T-helper 2 cell treated with Interferon-gamma antibody and Interleukin-4, amounts not matched to agents 5 μg/mL and 100 μg/mL, for 36 hours (primary cell): Measurements from ENCODE around the gene ADARB2.

ENCODE experiments used
- DNase-seq: peaks from one replicate; pipeline ENCODE4 v3.0.0; 2021; ENCODE audit warnings: low spot score
- H3K27ac Mint-ChIP-seq: one replicate; pipeline ENCODE4 v1.8.0; 2021; ENCODE audit warnings: mild to moderate bottlenecking, mixed read lengths
- H3K27me3 Mint-ChIP-seq: one replicate; pipeline ENCODE4 v1.8.0; 2021; ENCODE audit warnings: low read depth, mixed read lengths
- H3K36me3 Mint-ChIP-seq: one replicate; pipeline ENCODE4 v1.8.0; 2021; ENCODE audit warnings: low read depth, mixed read lengths
- H3K4me1 Mint-ChIP-seq: one replicate; pipeline ENCODE4 v1.8.0; 2021; ENCODE audit warnings: low read depth, mixed read lengths
- H3K4me3 Mint-ChIP-seq: one replicate; pipeline ENCODE4 v1.8.0; 2022; ENCODE audit warnings: mild to moderate bottlenecking, moderate library complexity, mixed read lengths
- H3K9me3 Mint-ChIP-seq: one replicate; pipeline ENCODE4 v1.8.0; 2021; ENCODE audit warnings: mixed read lengths

Gene ADARB2

DNA sequence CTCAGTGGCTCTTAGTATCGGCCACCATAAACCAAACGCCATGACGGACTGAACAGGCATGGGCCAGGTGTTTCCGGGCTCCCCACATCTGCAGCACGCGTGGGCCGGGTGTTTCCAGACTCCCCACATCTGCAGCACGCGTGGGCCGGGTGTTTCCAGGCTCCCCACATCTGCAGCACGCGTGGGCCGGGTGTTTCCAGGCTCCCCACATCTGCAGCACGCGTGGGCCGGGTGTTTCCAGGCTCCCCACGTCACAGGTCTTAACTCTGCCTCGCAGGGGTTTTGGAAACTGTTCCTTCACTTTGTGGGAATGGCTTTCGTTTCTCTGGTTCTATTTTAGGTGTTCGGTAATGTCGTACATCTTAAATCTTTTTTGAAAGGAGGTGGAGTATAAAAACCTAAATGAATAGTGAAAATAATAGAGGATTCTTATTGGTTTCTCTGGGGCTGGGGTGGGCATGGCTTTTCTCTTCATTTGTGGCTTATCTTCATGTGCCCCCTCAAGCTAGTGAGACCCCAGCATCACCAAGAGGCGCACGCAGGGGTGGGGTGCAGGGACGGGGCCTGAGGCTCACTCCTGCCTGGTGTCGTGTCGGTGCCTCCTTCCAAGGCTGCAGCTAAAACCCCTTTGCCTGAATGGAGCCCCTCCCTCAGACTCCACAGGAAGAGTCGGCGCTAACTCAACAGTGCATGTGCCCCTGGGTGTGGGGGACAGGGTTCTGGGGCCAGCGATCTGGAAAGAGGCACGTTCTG is 554.9 kb downstream of the ADARB2 start:
- H3K4me3 Mint-ChIP-seq = no peak overlapping the region
- no peak for DNase-seq
- no peaks in the 10 kb centered on the region for H3K9me3 Mint-ChIP-seq

DNA sequence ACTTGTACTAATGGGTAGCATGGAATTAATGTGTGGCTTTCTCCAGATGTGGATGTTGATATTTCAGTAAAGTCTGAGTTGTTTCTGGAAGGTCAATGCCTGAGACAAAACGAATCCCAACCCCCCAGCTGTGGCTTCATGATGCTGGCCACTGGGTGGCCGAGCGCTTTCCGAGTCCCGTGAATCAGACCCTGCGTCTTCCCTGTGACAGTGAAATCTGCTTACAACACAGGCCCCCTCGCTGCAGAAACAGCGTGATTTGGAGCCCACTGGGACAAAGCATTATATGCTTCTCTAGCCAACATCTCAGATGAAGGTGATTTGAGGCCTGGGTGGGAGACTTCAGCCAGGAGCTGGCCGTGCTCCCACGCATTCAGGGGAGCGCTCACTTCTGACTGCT is 556.5 kb downstream of the ADARB2 start:
- Mint-ChIP-seq H3K4me1 (no peaks in the 10 kb centered on the region), H3K9me3 (no peaks in the 10 kb centered on the region), H3K27me3 (no peaks in the 10 kb centered on the region), H3K27ac (no peak overlapping the region), H3K4me3 (no peak overlapping the region), H3K36me3 (no peaks in the 10 kb centered on the region)
- DNase-seq = no peak

More for the DNA sequence above, 554.9 kb downstream of the ADARB2 start:
- H3K27ac Mint-ChIP-seq = no peak overlapping the region
- H3K36me3 Mint-ChIP-seq = no peaks in the 10 kb centered on the region
- no peaks in the 10 kb centered on the region for H3K27me3 Mint-ChIP-seq
- no peaks in the 10 kb centered on the region for H3K4me1 Mint-ChIP-seq

DNA sequence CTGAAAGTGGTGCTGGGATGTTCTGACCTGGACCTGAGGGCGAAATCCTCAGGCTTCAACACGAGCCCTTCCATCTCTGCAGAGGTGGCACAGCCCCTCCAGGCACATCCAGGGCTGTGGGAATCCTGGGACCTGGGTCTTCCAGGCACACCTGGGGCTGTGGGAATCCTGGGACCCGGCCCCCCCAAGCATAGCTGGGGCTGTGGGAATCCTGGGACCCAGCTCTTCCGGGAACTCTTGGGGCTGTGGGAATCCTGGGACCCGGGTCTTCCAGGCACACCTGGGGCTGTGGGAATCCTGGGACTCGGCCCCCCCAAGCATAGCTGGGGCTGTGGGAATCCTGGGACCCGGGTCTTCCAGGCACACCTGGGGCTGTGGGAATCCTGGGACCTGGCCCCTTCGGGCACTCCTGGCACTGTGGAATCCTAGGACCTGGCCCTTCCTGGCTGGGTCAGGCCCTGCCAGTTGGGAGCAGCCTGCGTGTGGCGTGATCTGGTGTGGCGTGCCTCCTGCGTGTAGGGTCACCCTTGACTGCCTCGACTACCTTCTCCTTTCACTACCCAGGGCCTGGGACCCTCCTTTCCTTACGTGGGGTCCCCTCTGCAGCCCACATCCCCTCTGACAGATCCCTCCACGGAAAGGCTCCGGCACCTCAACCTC is 557.1 kb downstream of the ADARB2 start:
- H3K4me1 Mint-ChIP-seq = no peaks in the 10 kb centered on the region
- H3K9me3 Mint-ChIP-seq = no peaks in the 10 kb centered on the region
- no peak overlapping the region for H3K4me3 Mint-ChIP-seq
- H3K36me3 Mint-ChIP-seq = no peaks in the 10 kb centered on the region
- no peak for DNase-seq
- H3K27me3 Mint-ChIP-seq = no peaks in the 10 kb centered on the region
- no peak overlapping the region for H3K27ac Mint-ChIP-seq

DNA sequence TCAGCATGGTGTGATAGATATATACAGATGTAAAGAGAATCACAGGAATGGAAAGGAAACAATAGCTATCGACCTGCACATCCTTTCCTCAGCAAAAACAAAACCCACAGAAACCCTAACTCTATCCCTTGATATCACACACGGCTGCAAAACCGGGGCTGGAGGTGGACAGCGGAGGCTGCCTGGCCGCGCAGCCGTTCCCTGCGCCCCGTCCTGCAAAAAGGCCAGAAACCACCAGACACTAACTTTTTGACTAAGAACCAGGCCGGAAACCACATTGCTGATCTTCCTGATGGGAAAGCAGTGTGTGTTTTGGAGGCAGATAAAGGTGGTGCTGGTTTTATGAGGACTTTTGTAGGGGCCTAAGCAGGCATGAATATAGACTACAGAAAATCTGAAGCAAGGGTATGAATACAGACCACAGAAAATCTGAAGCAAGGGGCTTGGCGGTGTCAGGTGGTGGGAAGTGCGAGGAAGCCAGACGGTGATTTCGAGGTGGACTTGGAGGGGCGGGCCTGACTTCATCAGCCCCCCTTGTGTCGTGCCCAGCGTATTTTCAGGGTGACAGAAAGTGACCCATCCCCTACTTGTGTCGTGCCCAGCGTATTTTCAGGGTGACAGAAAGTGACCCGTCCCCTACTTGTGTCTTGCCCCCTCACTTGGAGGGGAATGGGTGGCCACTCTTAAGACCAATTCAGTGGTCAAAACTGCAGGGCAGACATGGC is 557.8 kb downstream of the ADARB2 start:
- no peaks in the 10 kb centered on the region for H3K9me3 Mint-ChIP-seq
- H3K27ac Mint-ChIP-seq = no peak overlapping the region
- H3K4me3 Mint-ChIP-seq = no peak overlapping the region
- no peaks in the 10 kb centered on the region for H3K36me3 Mint-ChIP-seq
- H3K4me1 Mint-ChIP-seq = no peaks in the 10 kb centered on the region
- H3K27me3 Mint-ChIP-seq = no peaks in the 10 kb centered on the region
- no peak for DNase-seq

DNA sequence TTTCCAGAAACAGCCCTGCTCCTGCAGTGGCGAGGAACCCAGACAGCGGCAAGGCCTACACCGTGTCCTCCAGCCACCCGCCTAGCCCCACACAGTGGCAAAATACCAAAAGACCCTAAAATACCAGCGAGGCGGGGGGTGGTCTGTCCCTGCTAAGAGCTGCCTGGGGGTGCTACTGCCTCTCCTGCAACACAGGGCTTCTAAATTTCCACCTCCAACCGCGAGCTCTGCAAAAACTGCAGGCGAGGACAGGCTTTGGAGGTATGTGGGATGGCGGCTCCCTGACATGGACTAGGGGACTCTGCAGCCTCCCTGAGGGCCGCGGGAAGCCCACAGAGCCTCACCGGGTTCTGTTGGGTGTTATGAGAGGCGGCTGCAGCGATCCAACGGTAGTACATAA is 558.8 kb downstream of the ADARB2 start:
- Mint-ChIP-seq H3K4me3 (no peak overlapping the region), H3K36me3 (no peaks in the 10 kb centered on the region), H3K9me3 (no peaks in the 10 kb centered on the region), H3K27me3 (no peaks in the 10 kb centered on the region), H3K27ac (no peak overlapping the region), H3K4me1 (no peaks in the 10 kb centered on the region)
- DNase-seq = no peak

DNA sequence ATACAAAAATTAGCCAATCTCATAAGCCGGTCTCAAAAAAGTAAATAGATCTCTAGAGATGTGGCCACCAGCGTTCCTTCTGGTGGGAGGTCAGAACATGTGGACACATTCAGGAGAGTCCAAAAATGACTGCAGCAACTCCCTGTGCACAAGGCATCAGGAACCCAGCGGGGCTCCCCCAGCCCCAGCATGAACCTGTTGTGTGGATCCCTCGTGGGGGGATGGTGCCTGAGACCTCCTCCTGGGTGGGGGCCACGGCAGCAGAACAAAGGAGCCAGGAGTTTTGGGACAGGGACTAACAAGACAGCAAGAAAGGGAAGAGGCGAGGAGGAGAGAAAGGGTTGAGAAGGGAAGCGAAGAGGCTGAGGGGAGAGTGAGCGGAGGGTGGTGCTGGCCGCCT is 559.4 kb downstream of the ADARB2 start:
- no peak for DNase-seq
- no peaks in the 10 kb centered on the region for H3K27me3 Mint-ChIP-seq
- no peaks in the 10 kb centered on the region for H3K36me3 Mint-ChIP-seq
- no peaks in the 10 kb centered on the region for H3K4me1 Mint-ChIP-seq
- H3K4me3 Mint-ChIP-seq = no peak overlapping the region
- H3K9me3 Mint-ChIP-seq = no peaks in the 10 kb centered on the region
- H3K27ac Mint-ChIP-seq = no peak overlapping the region

DNA sequence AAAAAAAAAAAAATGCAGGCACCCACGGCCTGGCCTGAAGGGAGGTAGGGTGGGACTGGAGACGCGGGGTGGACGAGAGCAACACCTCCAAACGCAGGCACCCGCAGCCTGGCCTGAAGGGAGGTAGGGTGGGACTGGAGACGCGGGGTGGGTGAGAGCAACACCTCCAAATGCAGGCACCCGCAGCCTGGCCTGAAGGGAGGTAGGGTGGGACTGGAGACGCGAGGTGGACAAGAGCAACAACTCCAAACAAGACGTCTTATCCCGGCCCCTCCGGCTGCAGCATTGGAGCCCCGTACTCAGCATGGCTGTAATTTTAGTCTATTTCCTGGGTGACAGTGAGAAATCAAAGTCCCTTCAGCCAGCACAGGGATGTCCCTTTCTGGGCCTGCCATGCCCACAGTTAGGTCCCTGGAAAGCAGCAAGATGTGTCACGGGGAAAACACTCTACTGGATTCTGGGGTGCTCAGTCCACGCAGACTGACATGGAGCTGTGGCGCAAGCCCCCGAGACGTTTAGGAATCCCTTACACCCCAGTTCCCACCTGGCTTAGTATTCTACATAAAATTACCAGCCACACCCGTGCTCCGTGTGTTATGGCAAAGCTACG is 561.3 kb downstream of the ADARB2 start:
- DNase-seq = no peak
- no peaks in the 10 kb centered on the region for H3K27me3 Mint-ChIP-seq
- no peaks in the 10 kb centered on the region for H3K4me1 Mint-ChIP-seq
- no peaks in the 10 kb centered on the region for H3K9me3 Mint-ChIP-seq
- no peak overlapping the region for H3K4me3 Mint-ChIP-seq
- no peak overlapping the region for H3K27ac Mint-ChIP-seq
- no peaks in the 10 kb centered on the region for H3K36me3 Mint-ChIP-seq

DNA sequence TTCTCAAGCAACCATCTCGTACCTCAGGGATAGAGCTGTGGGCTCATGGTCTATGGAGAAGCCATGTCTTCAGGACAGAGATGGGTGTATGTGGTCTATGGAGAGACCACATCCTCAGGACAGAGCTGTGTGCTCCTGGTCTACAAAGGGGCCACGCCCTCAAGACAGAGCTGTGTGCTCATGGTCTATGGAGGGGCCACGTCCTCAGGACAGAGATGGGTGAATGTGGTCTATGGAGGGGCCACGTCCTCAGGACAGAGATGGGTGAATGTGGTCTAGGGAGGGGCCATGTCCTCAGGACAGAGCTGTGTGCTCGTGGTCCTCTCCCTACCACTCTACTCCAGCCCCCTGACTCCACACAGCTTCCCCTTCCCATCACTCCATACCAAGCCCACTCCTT is 563.3 kb downstream of the ADARB2 start:
- Mint-ChIP-seq H3K27me3 (no peaks in the 10 kb centered on the region), H3K9me3 (no peaks in the 10 kb centered on the region), H3K4me1 (no peaks in the 10 kb centered on the region), H3K4me3 (no peak overlapping the region), H3K27ac (no peak overlapping the region), H3K36me3 (no peaks in the 10 kb centered on the region)
- DNase-seq = no peak

DNA sequence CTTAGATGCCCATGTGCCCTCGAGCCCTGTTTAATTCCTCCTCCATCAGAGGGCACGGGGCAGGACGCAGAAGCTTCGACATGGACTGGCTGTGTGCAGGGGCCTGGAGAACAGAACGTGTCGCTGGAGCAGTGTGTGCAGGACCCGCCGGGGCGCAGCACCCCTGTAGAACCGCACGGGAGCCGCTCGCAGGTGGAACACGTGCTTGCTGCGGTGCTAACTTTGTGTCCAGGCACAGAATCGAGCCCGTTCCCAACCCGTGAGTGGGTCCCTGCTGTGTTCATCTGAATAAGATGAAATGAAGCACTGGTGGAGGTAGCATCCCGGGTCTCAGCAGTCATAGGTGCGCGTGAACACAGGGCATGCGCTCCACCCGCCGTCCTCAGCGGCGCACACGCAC is 564.2 kb downstream of the ADARB2 start:
- H3K27ac Mint-ChIP-seq = no peak overlapping the region
- H3K27me3 Mint-ChIP-seq = no peaks in the 10 kb centered on the region
- H3K9me3 Mint-ChIP-seq = no peaks in the 10 kb centered on the region
- no peaks in the 10 kb centered on the region for H3K36me3 Mint-ChIP-seq
- no peak overlapping the region for H3K4me3 Mint-ChIP-seq
- DNase-seq = no peak
- no peaks in the 10 kb centered on the region for H3K4me1 Mint-ChIP-seq

DNA sequence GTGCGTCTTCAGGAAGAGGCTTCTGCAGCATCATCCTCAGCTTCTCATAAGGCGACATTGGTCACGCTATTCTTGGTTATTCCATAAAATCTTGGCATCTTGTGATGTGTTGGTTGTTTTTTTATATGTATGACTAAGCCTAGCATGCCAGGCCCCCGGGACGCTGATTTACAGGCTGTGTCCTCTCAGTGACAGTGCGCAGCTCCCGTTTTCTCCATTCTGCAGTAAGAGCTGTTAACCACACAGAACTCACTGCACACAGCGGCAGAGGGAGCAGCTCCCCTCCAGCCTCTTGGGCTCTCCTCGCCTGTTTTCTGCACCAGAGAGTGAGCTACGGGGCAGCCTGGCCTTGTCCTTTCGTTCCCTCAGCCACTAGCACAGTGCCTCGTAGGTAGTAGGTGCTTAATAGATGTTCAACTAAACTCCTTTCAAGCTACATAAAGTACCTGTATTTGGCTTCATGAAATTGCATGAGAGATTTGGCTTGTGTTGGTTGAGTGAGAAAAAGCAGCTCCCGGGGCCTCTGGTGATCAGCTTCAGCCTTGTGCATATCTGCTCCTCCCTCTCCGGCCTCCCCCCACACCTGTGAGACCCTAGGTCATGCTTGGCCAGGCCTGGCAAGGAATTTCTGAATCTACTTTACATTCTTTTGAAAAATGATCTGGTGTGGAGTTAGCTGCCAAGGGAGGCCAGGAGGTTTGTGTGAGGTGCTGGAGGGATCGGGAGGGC is 564.9 kb downstream of the ADARB2 start:
- no peaks in the 10 kb centered on the region for H3K9me3 Mint-ChIP-seq
- no peak for DNase-seq
- H3K4me3 Mint-ChIP-seq = no peak overlapping the region
- H3K27me3 Mint-ChIP-seq = no peaks in the 10 kb centered on the region
- no peaks in the 10 kb centered on the region for H3K36me3 Mint-ChIP-seq
- no peaks in the 10 kb centered on the region for H3K4me1 Mint-ChIP-seq
- H3K27ac Mint-ChIP-seq = no peak overlapping the region

DNA sequence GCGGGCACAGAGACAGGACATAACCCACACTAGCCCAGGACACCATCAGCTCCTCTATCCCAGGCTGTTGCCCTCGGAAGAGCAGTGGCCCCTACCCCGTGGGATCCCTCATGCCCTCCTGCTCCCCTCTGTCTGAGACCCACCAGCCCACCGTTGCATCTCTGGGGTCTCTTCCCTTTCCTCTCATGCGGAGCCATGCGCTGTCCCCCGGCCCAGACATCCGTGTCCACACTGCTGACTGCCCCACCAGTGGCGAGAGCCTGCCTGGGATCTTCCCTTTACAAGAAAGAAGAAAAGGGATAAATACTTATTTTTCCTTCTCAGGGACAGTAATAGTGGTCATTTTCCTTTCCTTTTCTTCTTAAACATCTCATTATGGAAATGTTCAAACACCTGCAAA is 565.7 kb downstream of the ADARB2 start:
- Mint-ChIP-seq H3K4me1 (no peaks in the 10 kb centered on the region), H3K27ac (no peak overlapping the region), H3K36me3 (no peaks in the 10 kb centered on the region), H3K4me3 (no peak overlapping the region), H3K9me3 (no peaks in the 10 kb centered on the region), H3K27me3 (no peaks in the 10 kb centered on the region)
- no peak for DNase-seq

DNA sequence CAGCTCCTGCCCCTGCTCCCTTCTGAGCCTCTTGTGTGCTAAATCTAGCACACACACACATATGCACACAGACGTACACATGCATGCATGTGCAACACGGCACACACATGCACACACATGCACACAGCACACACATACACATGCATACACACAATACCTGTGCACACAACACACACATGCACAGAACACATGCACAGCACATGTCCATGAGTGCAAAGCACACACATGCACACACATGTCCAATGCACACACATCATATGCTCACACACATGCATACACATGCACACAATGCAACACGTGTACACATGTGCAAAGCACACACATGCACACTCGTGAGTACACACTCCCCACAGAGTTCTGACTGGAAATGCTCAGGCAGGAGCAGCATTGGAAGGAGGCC is 566.1 kb downstream of the ADARB2 start:
- Mint-ChIP-seq H3K27ac (no peak overlapping the region), H3K36me3 (no peaks in the 10 kb centered on the region), H3K4me1 (no peaks in the 10 kb centered on the region), H3K4me3 (no peak overlapping the region), H3K27me3 (no peaks in the 10 kb centered on the region), H3K9me3 (no peaks in the 10 kb centered on the region)
- no peak for DNase-seq

DNA sequence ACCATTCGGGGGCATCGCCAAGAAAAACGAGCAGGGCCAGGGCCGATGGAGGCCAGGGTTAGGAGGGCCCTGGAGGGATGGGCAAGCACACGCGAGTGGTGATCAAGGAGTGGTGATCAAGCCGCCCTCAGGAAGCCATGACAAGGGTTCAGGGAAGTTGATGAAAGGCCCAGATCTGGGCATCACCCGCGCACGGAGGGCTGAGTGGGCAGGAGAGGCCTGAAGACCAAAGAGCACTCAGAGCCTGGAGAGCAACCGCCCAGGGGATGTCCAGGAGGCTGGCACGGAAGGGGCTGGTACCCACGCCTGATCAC is 566.5 kb downstream of the ADARB2 start:
- Mint-ChIP-seq H3K9me3 (no peaks in the 10 kb centered on the region), H3K27ac (no peak overlapping the region), H3K27me3 (no peaks in the 10 kb centered on the region), H3K4me1 (no peaks in the 10 kb centered on the region), H3K36me3 (no peaks in the 10 kb centered on the region), H3K4me3 (no peak overlapping the region)
- no peak for DNase-seq
